GM23338 (cell line): ENCODE results near the gene PPP1R3E. TPM values are rescaled to one million over a fixed set of nuclear protein-coding genes. Genes with fewer than 3 reads are reported as not detected.

Experiments
- ATAC-seq: fragments of 200-7000 bp; cut with Tn5 transposase; 3 replicates; pipeline ENCODE4 v1.9.1; 2020
- DNase-seq: peaks from one replicate; pipeline ENCODE4 v3.0.0-alpha.2; 2015; ENCODE audit warnings: low spot score
- H2AFZ ChIP-seq: fragments of 200-600 bp; sonication (generic); 2 replicates; pipeline ENCODE4 v1.8.0; 2016; ENCODE audit warnings: antibody characterized with exemption, mild to moderate bottlenecking, moderate library complexity
- H3F3A ChIP-seq: fragments of 200-600 bp; sonication (generic); replicated peaks from 2 replicates; pipeline ENCODE4 v1.8.0; 2017; ENCODE audit warnings: antibody characterized with exemption, mixed run types, low read depth
- H3K27ac ChIP-seq: fragments of 200-600 bp; sonication (generic); 2 replicates; pipeline ENCODE4 v1.6.1; 2016; ENCODE audit warnings: low read depth
- H3K27me3 ChIP-seq: fragments of 200-600 bp; sonication (generic); 2 replicates; pipeline ENCODE4 v1.8.0; 2016; ENCODE audit warnings: mild to moderate bottlenecking, mixed run types, moderate library complexity; ENCODE audit not compliant: insufficient read depth
- H3K36me3 ChIP-seq: fragments of 200-600 bp; sonication (generic); 2 replicates; pipeline ENCODE4 v1.8.0; 2016; ENCODE audit warnings: mild to moderate bottlenecking; ENCODE audit not compliant: insufficient read depth
- H3K4me1 ChIP-seq: fragments of 200-600 bp; sonication (generic); 2 replicates; pipeline ENCODE4 v1.8.0; 2016; ENCODE audit warnings: mild to moderate bottlenecking, moderate library complexity; ENCODE audit not compliant: insufficient read depth
- H3K4me2 ChIP-seq: fragments of 200-600 bp; sonication (generic); 2 replicates; pipeline ENCODE4 v1.7.1; 2017; ENCODE audit warnings: mixed run types
- H3K4me3 ChIP-seq: fragments of 200-600 bp; sonication (generic); 2 replicates; pipeline ENCODE4 v1.6.1; 2016; ENCODE audit warnings: mixed run types
- H3K79me2 ChIP-seq: fragments of 200-600 bp; sonication (generic); replicated peaks from 2 replicates; pipeline ENCODE4 v1.8.0; 2017; ENCODE audit warnings: mild to moderate bottlenecking; ENCODE audit not compliant: insufficient read depth
- H3K9me2 ChIP-seq: fragments of 200-600 bp; sonication (generic); 2 replicates; pipeline ENCODE4 v1.8.0; 2017; ENCODE audit not compliant: insufficient read depth
- H4K20me1 ChIP-seq: fragments of 200-600 bp; sonication (generic); replicated peaks from 2 replicates; pipeline ENCODE4 v1.8.0; 2017; ENCODE audit warnings: mild to moderate bottlenecking; ENCODE audit not compliant: insufficient read depth
- H3K27ac Mint-ChIP-seq: 2 replicates; pipeline ENCODE4 v1.8.0; 2020; ENCODE audit warnings: inconsistent platforms, mild to moderate bottlenecking, moderate library complexity, mixed read lengths
- H3K27me3 Mint-ChIP-seq: 3 replicates; pipeline ENCODE4 v1.8.0; 2022; ENCODE audit warnings: low read depth, mild to moderate bottlenecking, moderate library complexity, mixed read lengths, inconsistent platforms; ENCODE audit not compliant: insufficient read depth, poor library complexity
- H3K36me3 Mint-ChIP-seq: 3 replicates; pipeline ENCODE4 v1.8.0; 2021; ENCODE audit warnings: low read depth, mild to moderate bottlenecking, inconsistent platforms, moderate library complexity, mixed read lengths
- H3K4me1 Mint-ChIP-seq: 3 replicates; pipeline ENCODE4 v1.8.0; 2020; ENCODE audit warnings: mild to moderate bottlenecking, inconsistent platforms, mixed read lengths
- H3K4me3 Mint-ChIP-seq: 3 replicates; pipeline ENCODE4 v1.8.0; 2021; ENCODE audit warnings: moderate library complexity, mild to moderate bottlenecking, inconsistent platforms, mixed read lengths
- H3K9me3 Mint-ChIP-seq: 3 replicates; pipeline ENCODE4 v1.8.0; 2020; ENCODE audit warnings: moderate library complexity, mild to moderate bottlenecking, inconsistent platforms, mixed read lengths
- POLR2AphosphoS5 ChIP-seq: IDR thresholded peaks from 2 replicates; pipeline ENCODE4 v1.6.1; 2016; ENCODE audit warnings: antibody characterized with exemption, low read depth
- polyA plus RNA-seq: library from polyadenylated mRNA; unstranded; fragments of >200 nt; fragmentation: Nextera tagmentation; extraction: Ambion mirVana; gene quantifications from 2 replicates; pipeline ENCODE4 v1.2.1, GENCODE V29; 2016
- total RNA-seq: library from RNA; depleted of rRNA; stranded (reverse); fragments of >200 nt; shearing (Covaris generic); gene quantifications from 2 replicates; pipeline ENCODE4 v1.2.3, GENCODE V29; 2014
- TF ChIP-seq, protein P1 (sequence below), 2 experiments: fragments of 200-600 bp in 1 of 2; sonication (generic) in 1 of 2; conservative IDR thresholded peaks; 2 replicates each; pipeline versions ENCODE4 v1.5.1 to v1.6.1; 2016 to 2017; ENCODE audit warnings: antibody characterized with exemption in 2 of 2, low read depth in 2 of 2, mild to moderate bottlenecking in 2 of 2, moderate library complexity in 1 of 2
- TF ChIP-seq, protein P2 (sequence below): fragments of 250-450 bp; sonication (Bioruptor Pico); IDR thresholded peaks from 2 replicates; pipeline ENCODE4 v1.5.0; 2020; ENCODE audit warnings: mild to moderate bottlenecking, moderate library complexity

The PPP1R3E gene
- total and polyA plus RNA-seq, 2 experiments from 2014 or later, result 2.3 to 2.5 TPM

DNA sequence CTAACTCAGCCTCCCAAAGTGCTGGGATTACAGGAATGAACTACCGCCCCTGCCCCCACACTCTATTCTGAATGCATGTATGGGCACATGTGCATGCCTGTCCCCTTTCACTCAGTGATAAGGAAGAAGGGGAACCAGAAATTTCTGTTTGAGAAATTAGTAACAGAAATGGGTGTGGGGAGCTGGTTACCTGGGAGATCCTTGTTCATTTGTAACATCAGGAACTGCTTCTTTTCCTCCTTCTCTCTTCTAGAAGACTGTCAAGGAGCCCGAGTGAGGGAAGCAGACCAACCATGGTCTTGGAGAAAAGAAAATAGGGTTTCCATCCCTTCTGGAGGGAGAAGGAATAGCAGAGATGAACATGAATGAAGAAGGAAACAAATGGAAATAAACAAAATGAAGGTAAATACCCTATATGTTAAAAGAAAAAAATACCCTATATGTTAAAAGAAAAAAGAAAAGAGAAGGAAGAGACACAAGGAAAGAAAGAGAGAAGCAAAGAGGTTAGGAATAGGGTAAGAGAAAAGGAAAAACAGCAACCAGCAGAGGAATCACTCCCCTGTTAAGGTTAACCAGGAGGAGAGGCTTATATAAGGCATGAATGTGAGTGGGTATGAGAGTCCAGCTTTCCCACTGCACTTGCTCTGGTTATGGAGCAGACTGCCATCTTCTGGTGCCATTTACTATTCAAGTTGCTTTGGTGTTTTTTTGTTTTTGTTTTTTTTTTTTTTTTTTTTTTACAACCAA lies 3.3 kb downstream of the PPP1R3E start:
- Histone ChIP-seq H3K4me3 (no peak overlapping the region), H3K36me3 (no peaks in the 10 kb centered on the region), H2AFZ (no peak overlapping the region), H3F3A (peaks cover 8% of the 10 kb centered on the region; the same call in 1 of the 2 replicates), H3K9me2 (no peaks in the 10 kb centered on the region), H3K27ac (no peak overlapping the region), H3K27me3 (peaks cover 83% of the 10 kb centered on the region), H3K79me2 (no peaks in the 10 kb centered on the region), H3K4me2 (no peak overlapping the region), H3K4me1 (peaks cover 10% of the 10 kb centered on the region), H4K20me1 (peaks cover 14% of the 10 kb centered on the region)
- no peak overlapping the region for H3K27ac Mint-ChIP-seq
- H3K36me3 Mint-ChIP-seq, result no peaks in the 10 kb centered on the region
- peaks cover 12% of the 10 kb centered on the region for H3K4me1 Mint-ChIP-seq
- TF ChIP-seq, protein P1, sequence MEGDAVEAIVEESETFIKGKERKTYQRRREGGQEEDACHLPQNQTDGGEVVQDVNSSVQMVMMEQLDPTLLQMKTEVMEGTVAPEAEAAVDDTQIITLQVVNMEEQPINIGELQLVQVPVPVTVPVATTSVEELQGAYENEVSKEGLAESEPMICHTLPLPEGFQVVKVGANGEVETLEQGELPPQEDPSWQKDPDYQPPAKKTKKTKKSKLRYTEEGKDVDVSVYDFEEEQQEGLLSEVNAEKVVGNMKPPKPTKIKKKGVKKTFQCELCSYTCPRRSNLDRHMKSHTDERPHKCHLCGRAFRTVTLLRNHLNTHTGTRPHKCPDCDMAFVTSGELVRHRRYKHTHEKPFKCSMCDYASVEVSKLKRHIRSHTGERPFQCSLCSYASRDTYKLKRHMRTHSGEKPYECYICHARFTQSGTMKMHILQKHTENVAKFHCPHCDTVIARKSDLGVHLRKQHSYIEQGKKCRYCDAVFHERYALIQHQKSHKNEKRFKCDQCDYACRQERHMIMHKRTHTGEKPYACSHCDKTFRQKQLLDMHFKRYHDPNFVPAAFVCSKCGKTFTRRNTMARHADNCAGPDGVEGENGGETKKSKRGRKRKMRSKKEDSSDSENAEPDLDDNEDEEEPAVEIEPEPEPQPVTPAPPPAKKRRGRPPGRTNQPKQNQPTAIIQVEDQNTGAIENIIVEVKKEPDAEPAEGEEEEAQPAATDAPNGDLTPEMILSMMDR (conservative IDR thresholded peaks at IDR 0.05; ENCODE audit: low read depth in 2 of 2), result peak in 1 of 2 experiments; percentile 51; a peak in 2 of 4 replicates
- TF ChIP-seq POLR2AphosphoS5, result no peak
- TF ChIP-seq, protein P2, sequence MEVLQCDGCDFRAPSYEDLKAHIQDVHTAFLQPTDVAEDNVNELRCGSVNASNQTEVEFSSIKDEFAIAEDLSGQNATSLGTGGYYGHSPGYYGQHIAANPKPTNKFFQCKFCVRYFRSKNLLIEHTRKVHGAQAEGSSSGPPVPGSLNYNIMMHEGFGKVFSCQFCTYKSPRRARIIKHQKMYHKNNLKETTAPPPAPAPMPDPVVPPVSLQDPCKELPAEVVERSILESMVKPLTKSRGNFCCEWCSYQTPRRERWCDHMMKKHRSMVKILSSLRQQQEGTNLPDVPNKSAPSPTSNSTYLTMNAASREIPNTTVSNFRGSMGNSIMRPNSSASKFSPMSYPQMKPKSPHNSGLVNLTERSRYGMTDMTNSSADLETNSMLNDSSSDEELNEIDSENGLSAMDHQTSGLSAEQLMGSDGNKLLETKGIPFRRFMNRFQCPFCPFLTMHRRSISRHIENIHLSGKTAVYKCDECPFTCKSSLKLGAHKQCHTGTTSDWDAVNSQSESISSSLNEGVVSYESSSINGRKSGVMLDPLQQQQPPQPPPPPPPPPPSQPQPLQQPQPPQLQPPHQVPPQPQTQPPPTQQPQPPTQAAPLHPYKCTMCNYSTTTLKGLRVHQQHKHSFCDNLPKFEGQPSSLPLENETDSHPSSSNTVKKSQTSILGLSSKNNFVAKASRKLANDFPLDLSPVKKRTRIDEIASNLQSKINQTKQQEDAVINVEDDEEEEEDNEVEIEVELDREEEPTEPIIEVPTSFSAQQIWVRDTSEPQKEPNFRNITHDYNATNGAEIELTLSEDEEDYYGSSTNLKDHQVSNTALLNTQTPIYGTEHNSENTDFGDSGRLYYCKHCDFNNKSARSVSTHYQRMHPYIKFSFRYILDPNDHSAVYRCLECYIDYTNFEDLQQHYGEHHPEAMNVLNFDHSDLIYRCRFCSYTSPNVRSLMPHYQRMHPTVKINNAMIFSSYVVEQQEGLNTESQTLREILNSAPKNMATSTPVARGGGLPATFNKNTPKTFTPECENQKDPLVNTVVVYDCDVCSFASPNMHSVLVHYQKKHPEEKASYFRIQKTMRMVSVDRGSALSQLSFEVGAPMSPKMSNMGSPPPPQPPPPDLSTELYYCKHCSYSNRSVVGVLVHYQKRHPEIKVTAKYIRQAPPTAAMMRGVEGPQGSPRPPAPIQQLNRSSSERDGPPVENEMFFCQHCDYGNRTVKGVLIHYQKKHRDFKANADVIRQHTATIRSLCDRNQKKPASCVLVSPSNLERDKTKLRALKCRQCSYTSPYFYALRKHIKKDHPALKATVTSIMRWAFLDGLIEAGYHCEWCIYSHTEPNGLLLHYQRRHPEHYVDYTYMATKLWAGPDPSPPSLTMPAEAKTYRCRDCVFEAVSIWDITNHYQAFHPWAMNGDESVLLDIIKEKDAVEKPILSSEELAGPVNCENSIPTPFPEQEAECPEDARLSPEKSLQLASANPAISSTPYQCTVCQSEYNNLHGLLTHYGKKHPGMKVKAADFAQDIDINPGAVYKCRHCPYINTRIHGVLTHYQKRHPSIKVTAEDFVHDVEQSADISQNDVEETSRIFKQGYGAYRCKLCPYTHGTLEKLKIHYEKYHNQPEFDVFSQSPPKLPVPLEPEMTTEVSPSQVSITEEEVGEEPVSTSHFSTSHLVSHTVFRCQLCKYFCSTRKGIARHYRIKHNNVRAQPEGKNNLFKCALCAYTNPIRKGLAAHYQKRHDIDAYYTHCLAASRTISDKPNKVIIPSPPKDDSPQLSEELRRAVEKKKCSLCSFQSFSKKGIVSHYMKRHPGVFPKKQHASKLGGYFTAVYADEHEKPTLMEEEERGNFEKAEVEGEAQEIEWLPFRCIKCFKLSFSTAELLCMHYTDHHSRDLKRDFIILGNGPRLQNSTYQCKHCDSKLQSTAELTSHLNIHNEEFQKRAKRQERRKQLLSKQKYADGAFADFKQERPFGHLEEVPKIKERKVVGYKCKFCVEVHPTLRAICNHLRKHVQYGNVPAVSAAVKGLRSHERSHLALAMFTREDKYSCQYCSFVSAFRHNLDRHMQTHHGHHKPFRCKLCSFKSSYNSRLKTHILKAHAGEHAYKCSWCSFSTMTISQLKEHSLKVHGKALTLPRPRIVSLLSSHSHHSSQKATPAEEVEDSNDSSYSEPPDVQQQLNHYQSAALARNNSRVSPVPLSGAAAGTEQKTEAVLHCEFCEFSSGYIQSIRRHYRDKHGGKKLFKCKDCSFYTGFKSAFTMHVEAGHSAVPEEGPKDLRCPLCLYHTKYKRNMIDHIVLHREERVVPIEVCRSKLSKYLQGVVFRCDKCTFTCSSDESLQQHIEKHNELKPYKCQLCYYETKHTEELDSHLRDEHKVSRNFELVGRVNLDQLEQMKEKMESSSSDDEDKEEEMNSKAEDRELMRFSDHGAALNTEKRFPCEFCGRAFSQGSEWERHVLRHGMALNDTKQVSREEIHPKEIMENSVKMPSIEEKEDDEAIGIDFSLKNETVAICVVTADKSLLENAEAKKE (CRISPR knock-in tag), result no peak
- no peak overlapping the region; the same call in 2 of the 3 replicates for H3K4me3 Mint-ChIP-seq
- peaks cover 75% of the 10 kb centered on the region for H3K27me3 Mint-ChIP-seq
- DNase-seq, result no peak
- no peak for ATAC-seq
- no peaks in the 10 kb centered on the region; the same call in 2 of the 3 replicates for H3K9me3 Mint-ChIP-seq
